ENCODE data around the gene TLCD1. TPM values are rescaled to one million over a fixed set of nuclear protein-coding genes. Genes with fewer than 3 reads are reported as not detected.

The TLCD1 gene
- total RNA-seq, 4 donors from 2014 or later = 6.9 to 25.0 (median 17.0) TPM

- Histone ChIP-seq H3K36me3 (peaks cover 93% of the 10 kb centered on the region), H3K4me3 (no peak overlapping the region)
Observed at GRCh38 chr17:28700830-28701492, 25.1 kb downstream of the TLCD1 start.

GRCh38 chr17:28700278-28700677 lies 25.8 kb downstream of the TLCD1 start:
- WGBS = 79% methylated on average over 7 of the region's 8 CpGs
- H3K27me3 ChIP-seq = no peaks in the 10 kb centered on the region
- H3K27ac ChIP-seq = no peak overlapping the region
- H3K9me3 ChIP-seq = no peaks in the 10 kb centered on the region
- TF ChIP-seq EP300 (IDR thresholded peaks at IDR 0.05) (no peak), POLR2A (IDR thresholded peaks at IDR 0.05) (no peak), POLR2AphosphoS5 (IDR thresholded peaks at IDR 0.05) (no peak), CTCF (IDR thresholded peaks at IDR 0.05) (no peak)
- H3K36me3 ChIP-seq = peaks cover 100% of the 10 kb centered on the region
- H3K4me3 ChIP-seq = no peak overlapping the region
- no peaks in the 10 kb centered on the region for H3K4me1 ChIP-seq
- DNase-seq (ENCODE audit: low spot score in 2 of 2) = no peak

More at GRCh38 chr17:28700830-28701492, 25.1 kb downstream of the TLCD1 start:
- DNase-seq (ENCODE audit: low spot score in 2 of 2) = no peak
- Histone ChIP-seq H3K27me3 (no peaks in the 10 kb centered on the region), H3K9me3 (no peaks in the 10 kb centered on the region), H3K27ac (no peak overlapping the region), H3K4me1 (no peaks in the 10 kb centered on the region)
- WGBS = 90% methylated on average over 9 of the region's 10 CpGs
- no peak for TF ChIP-seq CTCF (IDR thresholded peaks at IDR 0.05)

GRCh38 chr17:28698253-28698941 lies 27.6 kb downstream of the TLCD1 start:
- no peaks in the 10 kb centered on the region for H3K27me3 ChIP-seq
- peaks cover 100% of the 10 kb centered on the region for H3K36me3 ChIP-seq
- 88% methylated on average over 6 of the region's 6 CpGs for WGBS
- DNase-seq (ENCODE audit: low spot score in 2 of 2) = no peak
- H3K4me1 ChIP-seq = no peaks in the 10 kb centered on the region
- no peak overlapping the region for H3K4me3 ChIP-seq
- no peaks in the 10 kb centered on the region for H3K9me3 ChIP-seq
- TF ChIP-seq EP300 (IDR thresholded peaks at IDR 0.05) (no peak), CTCF (IDR thresholded peaks at IDR 0.05) (no peak), POLR2AphosphoS5 (IDR thresholded peaks at IDR 0.05) (no peak), POLR2A (IDR thresholded peaks at IDR 0.05) (no peak)
- no peak overlapping the region for H3K27ac ChIP-seq

GRCh38 chr17:28693869-28694268 lies 32.2 kb downstream of the TLCD1 start:
- no peak overlapping the region for H3K27ac ChIP-seq
- 54% methylated on average over 1 of the region's 1 CpG for WGBS
- H3K9me3 ChIP-seq = no peaks in the 10 kb centered on the region
- DNase-seq (ENCODE audit: low spot score in 2 of 2) = no peak
- TF ChIP-seq CTCF (IDR thresholded peaks at IDR 0.05) = no peak
- no peak for TF ChIP-seq EP300 (IDR thresholded peaks at IDR 0.05)
- TF ChIP-seq POLR2A (IDR thresholded peaks at IDR 0.05) = no peak
- TF ChIP-seq POLR2AphosphoS5 (IDR thresholded peaks at IDR 0.05) = no peak
- no peaks in the 10 kb centered on the region for H3K27me3 ChIP-seq
- H3K4me3 ChIP-seq = no peak overlapping the region
- H3K36me3 ChIP-seq = peaks cover 100% of the 10 kb centered on the region
- no peaks in the 10 kb centered on the region for H3K4me1 ChIP-seq

GRCh38 chr17:28689011-28689410 lies 37.0 kb downstream of the TLCD1 start:
- Histone ChIP-seq H3K27ac (no peak overlapping the region), H3K27me3 (no peaks in the 10 kb centered on the region), H3K4me1 (peaks cover 5% of the 10 kb centered on the region), H3K4me3 (no peak overlapping the region), H3K36me3 (peaks cover 100% of the 10 kb centered on the region), H3K9me3 (no peaks in the 10 kb centered on the region)
- TF ChIP-seq POLR2A (IDR thresholded peaks at IDR 0.05) (no peak), EP300 (IDR thresholded peaks at IDR 0.05) (no peak), POLR2AphosphoS5 (IDR thresholded peaks at IDR 0.05) (no peak), CTCF (IDR thresholded peaks at IDR 0.05) (no peak)
- no peak for DNase-seq (ENCODE audit: low spot score in 2 of 2)
- 100% methylated on average over 3 of the region's 3 CpGs for WGBS

Measured in suprapubic skin (tissue), 4 donors.